IPS DF 6.9 (cell line): ENCODE results near the gene PRKAB2.
"Not testable (repeated sequence)": the region's sequence is repeated elsewhere in the genome, so short reads cannot be mapped to it uniquely, and the experiment has no call there.

Source experiments
- DNase-seq: peaks from one replicate; pipeline ENCODE4 v3.0.0-alpha.2; 2013; ENCODE audit warnings: low read depth, low spot score
- H3K27ac ChIP-seq: one replicate; pipeline ENCODE4 v1.5.1; 2013; ENCODE audit warnings: low read length, control low read depth
- H3K27me3 ChIP-seq: 2 replicates; pipeline ENCODE4 v1.6.1; 2013; ENCODE audit warnings: mild to moderate bottlenecking, low read length; ENCODE audit not compliant: control insufficient read depth, insufficient read depth
- H3K36me3 ChIP-seq: 2 replicates; pipeline ENCODE4 v1.6.1; 2013; ENCODE audit warnings: low read length; ENCODE audit not compliant: control insufficient read depth, insufficient read depth
- H3K4me1 ChIP-seq: 2 replicates; pipeline ENCODE4 v1.6.1; 2013; ENCODE audit warnings: low read length; ENCODE audit not compliant: control insufficient read depth, insufficient read depth
- H3K4me3 ChIP-seq: 2 replicates; pipeline ENCODE4 v1.5.1; 2013; ENCODE audit warnings: mild to moderate bottlenecking, low read length
- H3K9me3 ChIP-seq: 2 replicates; pipeline ENCODE4 v1.6.1; 2013; ENCODE audit warnings: low read length, inconsistent platforms; ENCODE audit not compliant: control insufficient read depth, insufficient read depth
- whole genome bisulfite sequencing: extraction: QIAGEN DNeasy Blood & Tissue Kit; methylation state at CpG from one replicate; pipeline ENCODE4 v1.1.7; 2013; ENCODE audit warnings: mixed read lengths, missing lambda C conversion rate; ENCODE audit not compliant: insufficient read length, insufficient coverage; 5-methylcytosine and 5-hydroxymethylcytosine counted together

The PRKAB2 gene

GRCh38 chr1:147177611-147178380 is 5.5 kb upstream of the PRKAB2 start:
- no peaks in the 10 kb centered on the region for H3K9me3 ChIP-seq
- no peak overlapping the region for H3K27ac ChIP-seq
- DNase-seq: no peak
- no peaks in the 10 kb centered on the region; the same call in 1 of the 2 replicates for H3K4me1 ChIP-seq
- no peak overlapping the region for H3K4me3 ChIP-seq
- no peaks in the 10 kb centered on the region for H3K27me3 ChIP-seq
- H3K36me3 ChIP-seq: no peaks in the 10 kb centered on the region
- no CpG with 5 or more reads among the region's 36 CpGs for WGBS

GRCh38 chr1:147171399-147172167 is 687 bp downstream of the PRKAB2 start:
- H3K36me3 ChIP-seq: 0 out of 2 replicates have a peak, but pooled peaks cover 1% of the 10 kb centered on the region
- peak overlapping the region; percentile 73 for H3K4me3 ChIP-seq
- H3K9me3 ChIP-seq: no peaks in the 10 kb centered on the region
- H3K4me1 ChIP-seq: no peaks in the 10 kb centered on the region; the same call in 1 of the 2 replicates
- no peaks in the 10 kb centered on the region for H3K27me3 ChIP-seq
- H3K27ac ChIP-seq: no peak overlapping the region
- WGBS: no CpG with 5 or more reads among the region's 32 CpGs
- no peak for DNase-seq

- no peak overlapping the region for H3K4me3 ChIP-seq
- no peaks in the 10 kb centered on the region for H3K27me3 ChIP-seq
- no CpG with 5 or more reads among the region's 6 CpGs for WGBS
- H3K9me3 ChIP-seq: no peaks in the 10 kb centered on the region
- H3K27ac ChIP-seq: no peak overlapping the region
- H3K4me1 ChIP-seq: no peaks in the 10 kb centered on the region; the same call in 1 of the 2 replicates
- 0 out of 2 replicates have a peak, but pooled peaks cover 2% of the 10 kb centered on the region for H3K36me3 ChIP-seq
- no peak for DNase-seq
Observed at GRCh38 chr1:147169840-147170674, 2.2 kb downstream of the PRKAB2 start.

- no peak overlapping the region for H3K4me3 ChIP-seq
- WGBS: no CpG with 5 or more reads among the region's 3 CpGs
- H3K9me3 ChIP-seq: no peaks in the 10 kb centered on the region
- no peaks in the 10 kb centered on the region; the same call in 1 of the 2 replicates for H3K4me1 ChIP-seq
- DNase-seq: no peak
- H3K27me3 ChIP-seq: no peaks in the 10 kb centered on the region
- H3K27ac ChIP-seq: no peak overlapping the region
- 0 out of 2 replicates have a peak, but pooled peaks cover 2% of the 10 kb centered on the region for H3K36me3 ChIP-seq
Observed at GRCh38 chr1:147169171-147169570, 3.1 kb downstream of the PRKAB2 start.

GRCh38 chr1:147168626-147169058 is 3.6 kb downstream of the PRKAB2 start:
- no peak for DNase-seq
- 0 out of 2 replicates have a peak, but pooled peaks cover 2% of the 10 kb centered on the region for H3K36me3 ChIP-seq
- H3K27me3 ChIP-seq: no peaks in the 10 kb centered on the region
- H3K27ac ChIP-seq: no peak overlapping the region
- H3K4me1 ChIP-seq: no peaks in the 10 kb centered on the region; the same call in 1 of the 2 replicates
- no peak overlapping the region for H3K4me3 ChIP-seq
- no peaks in the 10 kb centered on the region for H3K9me3 ChIP-seq
- no CpG with 5 or more reads among the region's 2 CpGs for WGBS

GRCh38 chr1:147167365-147167764 is 4.9 kb downstream of the PRKAB2 start:
- H3K9me3 ChIP-seq: no peaks in the 10 kb centered on the region
- DNase-seq: no peak
- H3K36me3 ChIP-seq: 0 out of 2 replicates have a peak, but pooled peaks cover 2% of the 10 kb centered on the region
- H3K4me3 ChIP-seq: no peak overlapping the region
- no CpG with 5 or more reads among the region's 1 CpG for WGBS
- no peaks in the 10 kb centered on the region for H3K27me3 ChIP-seq
- no peak overlapping the region for H3K27ac ChIP-seq
- H3K4me1 ChIP-seq: no peaks in the 10 kb centered on the region

- H3K4me1 ChIP-seq: no peaks in the 10 kb centered on the region
- no peaks in the 10 kb centered on the region for H3K9me3 ChIP-seq
- H3K4me3 ChIP-seq: no peak overlapping the region
- no peaks in the 10 kb centered on the region for H3K27me3 ChIP-seq
- no peak overlapping the region for H3K27ac ChIP-seq
- H3K36me3 ChIP-seq: peaks cover 11% of the 10 kb centered on the region; the same call in 1 of the 2 replicates
- no CpG with 5 or more reads among the region's 1 CpG for WGBS
- DNase-seq: no peak
Observed at GRCh38 chr1:147163019-147163418, 9.3 kb downstream of the PRKAB2 start.

GRCh38 chr1:147162093-147162492 is 10.2 kb downstream of the PRKAB2 start:
- H3K27me3 ChIP-seq: no peaks in the 10 kb centered on the region
- peaks cover 13% of the 10 kb centered on the region; the same call in 1 of the 2 replicates for H3K36me3 ChIP-seq
- no peak overlapping the region for H3K27ac ChIP-seq
- DNase-seq: no peak
- no peak overlapping the region for H3K4me3 ChIP-seq
- H3K4me1 ChIP-seq: no peaks in the 10 kb centered on the region
- H3K9me3 ChIP-seq: no peaks in the 10 kb centered on the region

GRCh38 chr1:147157116-147157515 is 15.2 kb downstream of the PRKAB2 start:
- not testable (repeated sequence) for DNase-seq, H3K4me3 ChIP-seq, H3K4me1 ChIP-seq, H3K9me3 ChIP-seq, H3K27ac ChIP-seq, H3K27me3 ChIP-seq
- peaks cover 11% of the 10 kb centered on the region; the same call in 1 of the 2 replicates for H3K36me3 ChIP-seq
- WGBS: no CpG with 5 or more reads among the region's 2 CpGs

GRCh38 chr1:147156642-147157041 is 15.6 kb downstream of the PRKAB2 start:
- H3K4me3 ChIP-seq: no peak overlapping the region
- WGBS: no CpG with 5 or more reads among the region's 3 CpGs
- no peak for DNase-seq
- peaks cover 11% of the 10 kb centered on the region; the same call in 1 of the 2 replicates for H3K36me3 ChIP-seq
- no peaks in the 10 kb centered on the region for H3K9me3 ChIP-seq
- H3K4me1 ChIP-seq: peaks cover 2% of the 10 kb centered on the region; the same call in 1 of the 2 replicates
- H3K27me3 ChIP-seq: no peaks in the 10 kb centered on the region
- no peak overlapping the region for H3K27ac ChIP-seq
